SU-DHL-6 (cell line): ENCODE data around the gene ALG6.

Experiments
- H2AFZ ChIP-seq: fragments of 200-600 bp; sonication (generic); 2 replicates; pipeline ENCODE4 v1.6.1; 2014; ENCODE audit warnings: low read depth, mild to moderate bottlenecking, moderate library complexity, mixed read lengths, antibody characterized with exemption, low read length; ENCODE audit not compliant: severe bottlenecking
- H3F3A ChIP-seq: fragments of 200-600 bp; shearing (Covaris generic); 2 replicates; pipeline ENCODE4 v1.6.0; 2016; ENCODE audit warnings: antibody characterized with exemption, mild to moderate bottlenecking; ENCODE audit not compliant: insufficient read depth
- H3K27ac ChIP-seq: fragments of 200-600 bp; sonication (generic); 2 replicates; pipeline ENCODE4 v1.5.1; 2016; ENCODE audit warnings: low read depth, mild to moderate bottlenecking, low read length, moderate library complexity, mixed read lengths
- H3K27me3 ChIP-seq: fragments of 200-600 bp; sonication (generic), shearing (Covaris generic); 2 replicates; pipeline ENCODE4 v1.6.0; 2014; ENCODE audit warnings: mild to moderate bottlenecking, low read length
- H3K36me3 ChIP-seq: fragments of 200-600 bp; sonication (generic); 2 replicates; pipeline ENCODE4 v1.6.1; 2014; ENCODE audit warnings: mild to moderate bottlenecking, low read length, mixed read lengths
- H3K4me2 ChIP-seq: fragments of 300-600, 200-600 bp; shearing (Covaris generic), sonication (generic); 2 replicates; pipeline ENCODE4 v1.6.0; 2014; ENCODE audit warnings: low read length, low read depth, mild to moderate bottlenecking; ENCODE audit not compliant: poor library complexity, severe bottlenecking
- H3K4me3 ChIP-seq: fragments of 200-600 bp; sonication (generic); 2 replicates; pipeline ENCODE4 v1.5.1; 2014; ENCODE audit warnings: antibody characterized with exemption, low read length, mild to moderate bottlenecking, mixed read lengths; ENCODE audit not compliant: insufficient read depth, poor library complexity, severe bottlenecking
- H3K79me2 ChIP-seq: fragments of 200-600 bp; sonication (generic); 2 replicates; pipeline ENCODE4 v1.6.1; 2014; ENCODE audit warnings: mild to moderate bottlenecking, low read length, moderate library complexity; ENCODE audit not compliant: insufficient read depth
- H3K9ac ChIP-seq: fragments of 200-600 bp; sonication (generic); 2 replicates; pipeline ENCODE4 v1.7.0; 2014; ENCODE audit warnings: mild to moderate bottlenecking, low read length
- H3K9me2 ChIP-seq: fragments of 200-600 bp; sonication (generic); replicated peaks from 2 replicates; pipeline ENCODE4 v1.6.1; 2014; ENCODE audit warnings: low read length; ENCODE audit not compliant: insufficient read depth
- H3K9me3 ChIP-seq: fragments of 200-600 bp; sonication (generic); 2 replicates; pipeline ENCODE4 v1.6.1; 2014; ENCODE audit warnings: low read length, mixed read lengths; ENCODE audit not compliant: insufficient read depth
- H4K20me1 ChIP-seq: fragments of 200-600 bp; sonication (generic); 2 replicates; pipeline ENCODE4 v1.6.1; 2014; ENCODE audit warnings: low read depth, mild to moderate bottlenecking, antibody characterized with exemption, low read length, moderate library complexity, mixed read lengths
- EZH2phosphoT487 ChIP-seq: fragments of 200-600 bp; sonication (generic), shearing (Covaris generic); conservative IDR thresholded peaks from 2 replicates; pipeline ENCODE4 v1.6.1; 2018; ENCODE audit warnings: mild to moderate bottlenecking, antibody characterized with exemption, low read length, moderate library complexity, mixed read lengths
- TF ChIP-seq, protein P1 (sequence below): fragments of 200-600 bp; sonication (generic); IDR thresholded peaks from one replicate; pipeline ENCODE4 v1.5.1; 2017; ENCODE audit warnings: antibody characterized with exemption, mild to moderate bottlenecking, low read length, moderate library complexity; ENCODE audit not compliant: insufficient read depth, poor library complexity, severe bottlenecking

Gene ALG6

DNA sequence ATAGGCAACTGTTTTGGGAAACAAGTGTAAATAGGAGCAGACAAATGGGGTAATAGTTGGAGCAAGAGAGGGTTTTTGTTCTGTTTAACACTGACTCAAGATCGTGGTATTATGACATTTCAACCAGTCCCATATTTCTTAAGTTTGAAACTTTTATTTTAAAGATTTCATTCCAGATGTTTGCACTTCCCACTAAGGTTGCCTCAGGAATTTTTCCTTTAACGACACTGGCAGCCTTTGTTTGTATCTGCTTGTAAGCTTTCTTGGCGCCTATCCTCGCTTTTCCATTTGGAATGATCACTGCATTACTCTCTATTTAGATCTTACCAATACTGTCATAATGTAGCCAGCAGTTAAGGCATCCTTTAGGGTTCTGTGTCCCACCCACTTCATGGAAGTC, 67.7 kb downstream of the ALG6 start:
- Histone ChIP-seq H4K20me1 (no peaks in the 10 kb centered on the region), H3K9me2 (no peaks in the 10 kb centered on the region), H3K27me3 (no peaks in the 10 kb centered on the region), H3K79me2 (no peaks in the 10 kb centered on the region), H3K9me3 (no peaks in the 10 kb centered on the region), H3K27ac (no peak overlapping the region), H3K36me3 (peaks cover 17% of the 10 kb centered on the region; the same call in 1 of the 2 replicates), H3F3A (peaks cover 11% of the 10 kb centered on the region), H2AFZ (no peak overlapping the region), H3K9ac (no peak overlapping the region), H3K4me2 (no peak overlapping the region), H3K4me3 (no peak overlapping the region)
- no peak for TF ChIP-seq EZH2phosphoT487
- TF ChIP-seq, protein P1, sequence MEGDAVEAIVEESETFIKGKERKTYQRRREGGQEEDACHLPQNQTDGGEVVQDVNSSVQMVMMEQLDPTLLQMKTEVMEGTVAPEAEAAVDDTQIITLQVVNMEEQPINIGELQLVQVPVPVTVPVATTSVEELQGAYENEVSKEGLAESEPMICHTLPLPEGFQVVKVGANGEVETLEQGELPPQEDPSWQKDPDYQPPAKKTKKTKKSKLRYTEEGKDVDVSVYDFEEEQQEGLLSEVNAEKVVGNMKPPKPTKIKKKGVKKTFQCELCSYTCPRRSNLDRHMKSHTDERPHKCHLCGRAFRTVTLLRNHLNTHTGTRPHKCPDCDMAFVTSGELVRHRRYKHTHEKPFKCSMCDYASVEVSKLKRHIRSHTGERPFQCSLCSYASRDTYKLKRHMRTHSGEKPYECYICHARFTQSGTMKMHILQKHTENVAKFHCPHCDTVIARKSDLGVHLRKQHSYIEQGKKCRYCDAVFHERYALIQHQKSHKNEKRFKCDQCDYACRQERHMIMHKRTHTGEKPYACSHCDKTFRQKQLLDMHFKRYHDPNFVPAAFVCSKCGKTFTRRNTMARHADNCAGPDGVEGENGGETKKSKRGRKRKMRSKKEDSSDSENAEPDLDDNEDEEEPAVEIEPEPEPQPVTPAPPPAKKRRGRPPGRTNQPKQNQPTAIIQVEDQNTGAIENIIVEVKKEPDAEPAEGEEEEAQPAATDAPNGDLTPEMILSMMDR = no peak

GRCh38 chr1:63442141-63442475, 74.7 kb downstream of the ALG6 start:
- Histone ChIP-seq H3K9ac (no peak overlapping the region), H3K4me2 (no peak overlapping the region), H2AFZ (no peak overlapping the region), H3K9me3 (no peaks in the 10 kb centered on the region), H3K79me2 (no peaks in the 10 kb centered on the region), H3K36me3 (peaks cover 4% of the 10 kb centered on the region; the same call in 1 of the 2 replicates), H4K20me1 (no peaks in the 10 kb centered on the region), H3K9me2 (no peaks in the 10 kb centered on the region), H3K27me3 (no peaks in the 10 kb centered on the region), H3F3A (peaks cover 22% of the 10 kb centered on the region), H3K27ac (peak overlapping the region; percentile 79), H3K4me3 (no peak overlapping the region)
- TF ChIP-seq, protein P1 = no peak
- no peak for TF ChIP-seq EZH2phosphoT487

DNA sequence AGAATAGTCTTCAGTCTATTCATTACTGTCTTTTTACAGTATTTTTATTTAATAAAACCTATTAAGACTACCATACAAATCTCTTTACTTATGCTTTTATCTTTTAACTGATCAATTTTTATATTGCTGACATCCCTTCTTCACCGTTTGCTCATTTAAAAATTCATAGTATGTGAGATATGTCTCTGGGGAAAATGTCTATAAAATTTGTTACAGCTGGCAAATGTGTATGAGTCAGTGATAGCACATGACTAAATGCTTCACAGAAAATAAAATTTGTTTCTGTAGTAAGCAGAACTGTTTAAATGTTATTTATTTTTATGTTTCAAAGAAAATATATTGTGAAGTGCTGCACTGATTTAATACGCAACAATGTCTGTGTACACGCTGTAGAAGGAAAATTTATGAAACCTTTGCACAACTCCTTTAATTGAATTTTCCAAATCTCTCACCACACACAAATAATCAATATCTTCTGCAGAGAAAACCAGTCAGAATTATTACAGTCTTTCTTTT, 81.4 kb downstream of the ALG6 start:
- Histone ChIP-seq H3K27me3 (no peaks in the 10 kb centered on the region), H4K20me1 (no peaks in the 10 kb centered on the region), H2AFZ (no peak overlapping the region), H3K9me3 (no peaks in the 10 kb centered on the region), H3F3A (peaks cover 15% of the 10 kb centered on the region; the same call in 1 of the 2 replicates), H3K79me2 (no peaks in the 10 kb centered on the region), H3K27ac (no peak overlapping the region), H3K9me2 (no peaks in the 10 kb centered on the region), H3K9ac (no peak overlapping the region), H3K36me3 (peaks cover 14% of the 10 kb centered on the region), H3K4me2 (no peak overlapping the region), H3K4me3 (no peak overlapping the region)
- TF ChIP-seq, protein P1 = no peak
- TF ChIP-seq EZH2phosphoT487 = no peak

DNA sequence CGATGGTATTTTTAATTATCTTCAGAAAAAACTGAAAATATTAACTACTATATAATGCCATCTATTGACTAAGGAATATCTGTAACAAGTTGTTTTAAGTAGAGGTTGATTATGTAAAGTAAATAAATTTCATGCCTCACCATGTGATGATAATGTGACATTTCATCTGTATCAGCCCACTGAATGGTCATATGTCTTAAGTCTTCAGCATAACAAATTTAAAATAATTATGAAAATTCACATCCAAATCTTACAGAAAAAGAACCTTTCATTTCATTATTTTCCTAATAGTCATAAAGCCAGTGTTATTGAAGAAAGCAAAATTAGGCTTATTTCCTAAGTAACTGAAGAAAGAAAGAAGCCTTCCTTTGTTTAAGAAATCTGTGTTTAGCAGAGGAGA, 83.0 kb downstream of the ALG6 start:
- Histone ChIP-seq H3K4me2 (no peak overlapping the region), H3K36me3 (peaks cover 14% of the 10 kb centered on the region), H3F3A (peaks cover 20% of the 10 kb centered on the region; the same call in 1 of the 2 replicates), H3K27ac (no peak overlapping the region), H3K79me2 (no peaks in the 10 kb centered on the region), H3K9ac (no peak overlapping the region), H2AFZ (no peak overlapping the region), H3K9me2 (no peaks in the 10 kb centered on the region), H3K4me3 (no peak overlapping the region), H4K20me1 (no peaks in the 10 kb centered on the region), H3K9me3 (no peaks in the 10 kb centered on the region), H3K27me3 (no peaks in the 10 kb centered on the region)
- no peak for TF ChIP-seq EZH2phosphoT487
- TF ChIP-seq, protein P1 = no peak
